GM12874 (cell line): ENCODE measurements around the gene FBLN5.

Experiments used
- TF ChIP-seq, protein P1 (sequence below): IDR thresholded peaks from 2 replicates; pipeline ENCODE4 v1.5.1; 2011; ENCODE audit warnings: low read depth, mild to moderate bottlenecking, control low read depth, low read length, moderate library complexity; ENCODE audit not compliant: insufficient read depth

The FBLN5 gene

DNA sequence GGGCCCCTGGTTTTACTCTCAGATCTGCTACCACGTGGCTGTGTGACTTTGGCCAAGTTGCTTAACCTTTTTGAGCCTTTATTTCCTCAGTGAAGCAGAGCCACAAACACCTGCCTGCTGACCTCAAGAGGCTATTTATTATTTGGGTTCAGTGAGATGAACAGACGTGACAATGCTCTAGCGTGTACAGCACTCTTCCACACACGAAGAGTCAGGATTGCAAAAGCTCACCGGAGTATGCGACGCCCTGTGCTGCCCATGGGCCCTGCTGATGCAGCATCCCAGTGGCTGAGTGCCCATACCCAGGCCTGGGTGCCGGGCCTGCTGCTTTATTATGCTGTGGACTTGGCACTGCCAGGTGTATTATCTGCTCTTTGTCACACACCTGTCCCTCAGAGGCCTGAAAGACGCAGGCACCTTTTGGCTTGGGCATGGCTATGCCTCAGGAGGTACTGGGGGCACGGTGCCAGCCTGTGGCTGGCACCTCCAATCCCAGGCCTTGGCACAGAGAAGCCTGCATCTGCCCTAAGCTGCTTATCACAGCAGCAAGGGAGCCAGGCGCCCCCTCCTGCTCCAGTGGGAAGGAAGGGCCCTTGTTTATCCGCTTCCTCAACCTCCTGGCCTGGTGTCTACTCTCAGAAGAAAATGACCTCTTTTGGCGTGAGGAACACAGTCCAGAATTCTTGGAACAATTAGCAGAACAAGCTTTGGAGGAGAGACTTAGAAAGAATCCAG is 57.9 kb downstream of the FBLN5 start:
- TF ChIP-seq, protein P1, sequence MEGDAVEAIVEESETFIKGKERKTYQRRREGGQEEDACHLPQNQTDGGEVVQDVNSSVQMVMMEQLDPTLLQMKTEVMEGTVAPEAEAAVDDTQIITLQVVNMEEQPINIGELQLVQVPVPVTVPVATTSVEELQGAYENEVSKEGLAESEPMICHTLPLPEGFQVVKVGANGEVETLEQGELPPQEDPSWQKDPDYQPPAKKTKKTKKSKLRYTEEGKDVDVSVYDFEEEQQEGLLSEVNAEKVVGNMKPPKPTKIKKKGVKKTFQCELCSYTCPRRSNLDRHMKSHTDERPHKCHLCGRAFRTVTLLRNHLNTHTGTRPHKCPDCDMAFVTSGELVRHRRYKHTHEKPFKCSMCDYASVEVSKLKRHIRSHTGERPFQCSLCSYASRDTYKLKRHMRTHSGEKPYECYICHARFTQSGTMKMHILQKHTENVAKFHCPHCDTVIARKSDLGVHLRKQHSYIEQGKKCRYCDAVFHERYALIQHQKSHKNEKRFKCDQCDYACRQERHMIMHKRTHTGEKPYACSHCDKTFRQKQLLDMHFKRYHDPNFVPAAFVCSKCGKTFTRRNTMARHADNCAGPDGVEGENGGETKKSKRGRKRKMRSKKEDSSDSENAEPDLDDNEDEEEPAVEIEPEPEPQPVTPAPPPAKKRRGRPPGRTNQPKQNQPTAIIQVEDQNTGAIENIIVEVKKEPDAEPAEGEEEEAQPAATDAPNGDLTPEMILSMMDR: no peak

DNA sequence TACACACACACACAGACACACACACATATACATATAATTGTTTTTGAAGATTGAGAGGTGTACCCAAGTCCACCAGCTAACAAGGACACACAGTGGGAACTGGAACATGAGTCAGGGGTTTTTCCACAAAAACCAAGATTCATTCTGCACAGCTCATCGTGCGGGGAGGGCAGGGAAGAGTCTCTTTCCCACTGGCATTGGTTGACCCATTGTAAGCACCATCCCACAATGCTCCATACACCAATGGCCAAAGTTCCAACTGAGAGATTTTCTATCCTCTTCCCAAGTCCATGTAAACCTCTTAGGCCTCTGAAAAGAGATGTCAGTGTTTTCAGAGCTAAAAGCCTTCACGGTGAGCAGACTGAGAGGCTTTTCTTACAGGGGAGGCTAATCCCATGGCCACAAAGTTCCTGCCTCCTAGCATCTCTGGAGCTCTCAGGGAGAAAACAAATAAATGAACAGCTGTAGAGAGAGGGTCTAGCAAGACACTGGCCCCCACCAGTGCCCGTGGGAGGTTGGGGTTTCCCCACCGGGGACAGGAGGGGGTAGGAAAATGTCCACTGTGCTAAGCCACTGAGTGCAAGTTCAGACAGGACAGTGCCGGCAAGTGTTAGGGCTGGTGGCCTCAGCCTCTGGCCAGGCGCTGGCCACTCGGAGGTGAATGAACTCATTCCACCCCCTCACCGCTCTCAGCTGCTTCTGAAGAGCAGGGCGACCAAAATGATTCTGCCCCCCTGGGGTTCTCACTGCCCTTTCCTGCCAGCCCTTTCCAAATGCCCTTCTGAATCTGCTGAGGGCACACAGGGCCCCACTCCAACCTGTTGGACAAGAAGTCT is 58.6 kb downstream of the FBLN5 start:
- TF ChIP-seq, protein P1: no peak

DNA sequence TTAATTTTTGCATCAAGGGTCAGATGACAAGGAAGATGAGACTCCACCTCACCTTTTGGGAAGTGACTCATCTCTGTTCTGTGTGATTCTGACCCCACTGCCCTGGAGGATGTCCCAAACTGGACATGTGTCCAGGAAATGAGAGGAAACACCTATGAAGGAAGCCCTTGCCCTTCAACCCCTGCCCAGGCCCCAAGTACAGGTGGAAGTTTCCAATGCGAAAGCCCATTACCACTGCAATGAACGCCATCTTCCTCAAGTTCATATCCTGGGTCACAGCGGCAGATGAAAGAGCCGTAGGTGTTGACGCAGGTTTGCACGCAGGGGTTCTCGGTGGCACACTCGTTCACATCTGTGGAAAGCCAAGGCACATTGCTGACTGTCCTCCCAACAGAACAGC is 60.5 kb downstream of the FBLN5 start:
- TF ChIP-seq, protein P1: no peak

DNA sequence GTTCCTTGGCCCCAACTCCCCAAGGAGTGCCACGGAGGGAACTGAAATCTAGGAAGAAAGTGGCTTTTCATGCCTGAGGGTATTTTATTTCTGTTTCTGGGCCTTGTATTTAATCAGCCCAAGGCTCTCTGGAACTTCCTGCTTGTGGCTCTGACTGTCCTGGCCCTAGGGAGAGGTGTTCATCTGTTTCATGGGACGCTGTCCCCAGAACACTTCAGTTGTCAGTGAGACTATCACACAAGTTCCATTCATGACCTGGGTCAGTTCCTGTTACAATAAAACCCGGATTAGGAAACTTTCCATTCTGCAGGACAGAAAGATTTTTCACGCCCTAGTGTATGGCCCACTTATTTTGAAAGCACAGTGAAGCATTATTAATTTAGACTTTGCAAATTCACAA is 61.7 kb downstream of the FBLN5 start:
- TF ChIP-seq, protein P1: no peak

DNA sequence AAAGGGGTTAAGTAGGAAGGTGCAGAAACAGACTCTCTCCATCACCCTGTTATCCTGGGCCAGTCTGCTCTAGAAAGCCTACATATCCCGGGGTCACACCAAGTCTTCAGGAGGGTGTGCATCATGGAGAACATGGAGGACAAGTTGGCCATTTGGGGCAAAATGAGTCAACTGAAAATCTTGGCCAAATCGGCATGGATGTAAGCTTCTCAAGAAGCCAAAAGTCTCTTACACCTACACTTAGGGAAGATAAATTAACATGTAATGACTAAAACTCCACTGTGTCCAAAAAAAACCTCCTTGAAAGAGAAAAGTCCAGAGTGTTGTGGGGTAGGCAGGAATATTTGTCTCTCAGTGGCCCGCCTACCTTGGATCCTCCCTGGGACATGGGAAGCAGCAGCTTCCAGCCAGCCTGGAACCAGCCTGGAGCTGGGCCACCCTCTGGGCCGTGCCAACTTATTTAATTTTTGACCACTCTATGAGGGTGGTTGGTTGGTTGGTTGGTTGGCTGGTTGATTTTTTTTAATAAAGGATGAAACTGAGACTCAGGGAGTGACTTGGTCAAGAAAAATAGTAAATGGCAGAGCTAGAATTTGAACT is 62.3 kb downstream of the FBLN5 start:
- TF ChIP-seq, protein P1: no peak

DNA sequence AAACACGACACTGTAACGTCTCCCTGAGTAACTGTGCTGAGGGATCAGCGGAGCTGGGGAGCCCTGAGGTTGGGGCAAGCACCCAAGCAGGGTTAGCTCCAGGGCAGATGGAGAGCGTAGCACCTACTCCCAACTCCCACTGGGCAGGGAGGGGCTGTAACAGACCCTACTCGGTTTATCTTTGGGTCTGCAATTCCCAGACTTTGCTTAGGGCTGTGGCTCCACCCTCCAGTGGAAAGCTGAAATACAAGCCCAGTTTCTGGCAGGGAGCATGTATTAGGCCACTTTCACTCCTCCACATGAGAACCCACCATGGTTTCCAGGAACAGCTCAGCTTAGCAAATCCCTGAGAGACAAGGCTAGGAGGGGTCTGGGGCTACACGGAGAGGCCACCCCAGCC is 62.8 kb downstream of the FBLN5 start:
- TF ChIP-seq, protein P1: no peak

DNA sequence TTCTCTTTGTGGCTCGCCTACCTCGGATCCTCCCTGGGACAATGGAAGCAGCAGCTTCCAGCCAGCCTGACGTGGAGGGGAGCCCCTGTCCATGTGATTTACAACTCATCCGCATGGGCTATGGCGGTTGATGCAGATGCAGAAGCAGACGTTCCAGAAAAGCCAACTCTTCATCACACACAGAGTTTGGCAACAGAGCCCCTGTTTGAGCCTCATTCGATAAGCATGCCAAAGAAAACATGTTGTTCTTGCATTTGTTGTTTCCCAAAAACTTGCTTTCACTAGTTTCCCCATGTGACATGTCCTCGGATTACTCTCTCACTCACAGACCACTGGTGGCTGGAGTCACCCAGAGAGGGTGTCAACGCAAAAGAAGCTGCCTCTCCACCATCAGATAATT is 63.7 kb downstream of the FBLN5 start:
- TF ChIP-seq, protein P1: no peak
